ACC112 (cell line): Measurements from ENCODE around the gene ZNF710.
"Not testable (repeated sequence)": the region's sequence is repeated elsewhere in the genome, so short reads cannot be mapped to it uniquely, and the experiment has no call there.

ENCODE experiments used
- H2AFZ ChIP-seq: fragments of 200-600 bp; sonication (generic); one replicate; pipeline ENCODE4 v1.6.0; 2017; ENCODE audit warnings: antibody characterized with exemption, low read length; ENCODE audit not compliant: unreplicated experiment
- H3K27ac ChIP-seq: fragments of 200-600 bp; sonication (generic); 2 replicates; pipeline ENCODE4 v1.5.1; 2014; ENCODE audit warnings: low read depth, mild to moderate bottlenecking, antibody characterized with exemption, low read length, moderate library complexity
- H3K27me3 ChIP-seq: fragments of 200-600 bp; sonication (generic); 2 replicates; pipeline ENCODE4 v1.6.1; 2014; ENCODE audit warnings: mild to moderate bottlenecking, antibody characterized with exemption, low read length, moderate library complexity, mixed read lengths; ENCODE audit not compliant: insufficient read depth
- H3K36me3 ChIP-seq: fragments of 200-600 bp; sonication (generic); 2 replicates; pipeline ENCODE4 v1.6.1; 2016; ENCODE audit warnings: mild to moderate bottlenecking, antibody characterized with exemption, low read length, moderate library complexity, mixed read lengths; ENCODE audit not compliant: insufficient read depth
- H3K4me1 ChIP-seq: fragments of 200-600 bp; sonication (generic); one replicate; pipeline ENCODE4 v1.6.1; 2016; ENCODE audit warnings: low read length, mixed read lengths; ENCODE audit not compliant: insufficient read depth, unreplicated experiment, control insufficient read depth
- H3K4me3 ChIP-seq: fragments of 200-600 bp; sonication (generic); 2 replicates; pipeline ENCODE4 v1.5.1; 2014; ENCODE audit warnings: mild to moderate bottlenecking, low read depth, low read length
- H3K79me2 ChIP-seq: fragments of 200-600 bp; sonication (generic); one replicate; pipeline ENCODE4 v1.6.0; 2016; ENCODE audit warnings: low read length; ENCODE audit not compliant: control insufficient read depth, unreplicated experiment, insufficient read depth

Gene ZNF710

GRCh38 chr15:90001062-90001682, at the start of gene ZNF710:
TSS of gene ZNF710 (plus strand) at chr15:90001324. CDS start at chr15:90067138, 65,814 bp downstream.
- Histone ChIP-seq H3K36me3 (no peaks in the 10 kb centered on the region), H3K79me2 (peaks cover 30% of the 10 kb centered on the region), H2AFZ (peak within 1 kb of the TSS; percentile 56), H3K27me3 (no peaks in the 10 kb centered on the region), H3K27ac (peak within 1 kb of the TSS; percentile 52), H3K4me1 (peaks cover 53% of the 10 kb centered on the region), H3K4me3 (peak within 1 kb of the TSS; percentile 90)

GRCh38 chr15:89954541-89954940, 46.6 kb upstream of the ZNF710 start:
- Histone ChIP-seq H3K27me3 (no peaks in the 10 kb centered on the region), H3K4me3 (no peak overlapping the region), H3K79me2 (no peaks in the 10 kb centered on the region)

GRCh38 chr15:89955449-89955998, 45.6 kb upstream of the ZNF710 start:
- H3K27me3 ChIP-seq, H3K79me2 ChIP-seq, H3K27ac ChIP-seq, H3K4me3 ChIP-seq, H3K4me1 ChIP-seq, H3K36me3 ChIP-seq, H2AFZ ChIP-seq: not testable (repeated sequence)

More at GRCh38 chr15:89954541-89954940, 46.6 kb upstream of the ZNF710 start:
- H3K4me1 ChIP-seq: no peaks in the 10 kb centered on the region
- H3K36me3 ChIP-seq: no peaks in the 10 kb centered on the region
- no peak overlapping the region for H2AFZ ChIP-seq
- H3K27ac ChIP-seq: no peak overlapping the region

GRCh38 chr15:89958107-89958805, 42.9 kb upstream of the ZNF710 start:
- no peaks in the 10 kb centered on the region for H3K36me3 ChIP-seq
- H3K27me3 ChIP-seq: no peaks in the 10 kb centered on the region
- H3K27ac ChIP-seq: no peak overlapping the region
- H3K4me3 ChIP-seq: no peak overlapping the region
- no peaks in the 10 kb centered on the region for H3K4me1 ChIP-seq
- no peaks in the 10 kb centered on the region for H3K79me2 ChIP-seq
- H2AFZ ChIP-seq: no peak overlapping the region

GRCh38 chr15:89963301-89964231, 37.6 kb upstream of the ZNF710 start:
- Histone ChIP-seq H3K27me3 (no peaks in the 10 kb centered on the region), H2AFZ (no peak overlapping the region), H3K27ac (no peak overlapping the region), H3K4me3 (no peak overlapping the region), H3K36me3 (no peaks in the 10 kb centered on the region), H3K79me2 (no peaks in the 10 kb centered on the region), H3K4me1 (no peaks in the 10 kb centered on the region)

GRCh38 chr15:89964232-89964954, 36.7 kb upstream of the ZNF710 start:
- H3K36me3 ChIP-seq: no peaks in the 10 kb centered on the region
- H2AFZ ChIP-seq: no peak overlapping the region
- H3K4me3 ChIP-seq: no peak overlapping the region
- H3K4me1 ChIP-seq: no peaks in the 10 kb centered on the region
- no peaks in the 10 kb centered on the region for H3K27me3 ChIP-seq
- H3K27ac ChIP-seq: no peak overlapping the region
- no peaks in the 10 kb centered on the region for H3K79me2 ChIP-seq

- Histone ChIP-seq H2AFZ (no peak overlapping the region), H3K4me1 (no peaks in the 10 kb centered on the region), H3K4me3 (no peak overlapping the region), H3K27ac (no peak overlapping the region), H3K79me2 (no peaks in the 10 kb centered on the region), H3K27me3 (no peaks in the 10 kb centered on the region), H3K36me3 (no peaks in the 10 kb centered on the region)
These were observed 33.2 kb upstream of the ZNF710 start for GRCh38 chr15:89967881-89968280.

- Histone ChIP-seq H3K79me2 (no peaks in the 10 kb centered on the region), H3K4me3 (no peak overlapping the region), H3K36me3 (no peaks in the 10 kb centered on the region), H3K27ac (no peak overlapping the region), H3K4me1 (no peaks in the 10 kb centered on the region), H3K27me3 (0 out of 2 replicates have a peak, but pooled peaks cover 4% of the 10 kb centered on the region), H2AFZ (no peak overlapping the region)
These were observed 29.5 kb upstream of the ZNF710 start for GRCh38 chr15:89971592-89971997.

- Histone ChIP-seq H3K79me2 (no peaks in the 10 kb centered on the region), H3K4me1 (no peaks in the 10 kb centered on the region), H3K36me3 (no peaks in the 10 kb centered on the region), H2AFZ (no peak overlapping the region), H3K27me3 (0 out of 2 replicates have a peak, but pooled peaks cover 4% of the 10 kb centered on the region), H3K27ac (no peak overlapping the region), H3K4me3 (no peak overlapping the region)
These were observed 29.0 kb upstream of the ZNF710 start for GRCh38 chr15:89972085-89972484.
